Memory B cell (primary cell): ENCODE data around the gene LPP.

ENCODE experiments used
- ATAC-seq: fragments of 150-1000 bp; cut with Tn5 transposase; 2 replicates; pipeline ENCODE4 v1.10.0; 2021; ENCODE audit warnings: low read depth, mild to moderate bottlenecking, moderate library complexity
- DNase-seq, 2 donors: peaks; one replicate each; pipeline ENCODE4 v3.0.0; 2022; ENCODE audit warnings: low spot score in 2 of 2
- H3K27ac Mint-ChIP-seq: one replicate; pipeline ENCODE4 v1.8.0; 2022; ENCODE audit warnings: mild to moderate bottlenecking, moderate library complexity, mixed read lengths
- H3K27me3 Mint-ChIP-seq: one replicate; pipeline ENCODE4 v1.8.0; 2022; ENCODE audit warnings: mixed read lengths
- H3K36me3 Mint-ChIP-seq: one replicate; pipeline ENCODE4 v1.8.0; 2022; ENCODE audit warnings: mild to moderate bottlenecking, mixed read lengths
- H3K4me1 Mint-ChIP-seq: one replicate; pipeline ENCODE4 v1.8.0; 2022; ENCODE audit warnings: mixed read lengths
- H3K4me3 Mint-ChIP-seq: one replicate; pipeline ENCODE4 v1.8.0; 2022; ENCODE audit warnings: mild to moderate bottlenecking, moderate library complexity, mixed read lengths
- H3K9me3 Mint-ChIP-seq: one replicate; pipeline ENCODE4 v1.8.0; 2022; ENCODE audit warnings: mixed read lengths

Gene LPP

DNA sequence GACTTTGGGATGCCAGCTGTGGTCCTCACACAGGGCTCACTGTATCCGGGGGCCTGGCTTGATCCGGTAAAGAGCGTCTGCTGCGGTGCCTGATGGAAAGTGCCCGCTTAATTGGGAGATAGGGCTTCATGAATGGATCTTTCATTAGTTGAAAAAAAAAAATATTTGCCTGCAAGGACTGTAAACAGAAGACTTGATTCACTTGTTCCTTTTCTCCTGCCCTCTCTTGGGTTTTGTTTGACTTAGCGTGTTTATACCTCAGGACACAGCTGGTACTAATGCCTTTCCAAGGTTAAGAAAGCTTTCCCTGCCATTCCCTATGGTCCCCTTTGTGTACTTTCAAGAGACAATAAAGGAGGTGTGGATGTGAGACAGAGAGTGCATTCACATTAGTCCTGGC, 493.3 kb downstream of the LPP start:
- H3K4me3 Mint-ChIP-seq: no peak overlapping the region

DNA sequence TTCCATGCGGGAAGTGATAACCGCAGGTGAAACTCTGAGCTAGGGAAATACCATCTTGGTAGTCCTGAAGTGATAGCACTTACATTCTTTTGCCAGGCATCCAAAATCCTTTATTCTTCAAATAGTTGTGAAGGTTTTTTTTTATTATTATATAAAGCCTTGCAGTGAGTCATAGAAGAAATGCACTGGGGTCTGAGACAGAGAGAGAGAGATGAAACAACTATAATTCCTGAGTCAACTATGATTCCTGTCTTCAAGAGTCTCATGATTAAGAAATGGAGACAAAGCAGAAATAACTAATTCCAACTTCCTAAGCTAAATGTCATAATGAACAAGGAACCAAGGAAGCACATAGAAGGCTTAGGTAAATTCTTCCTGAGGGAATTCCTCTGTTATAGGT, 495.6 kb downstream of the LPP start:
- H3K4me3 Mint-ChIP-seq: no peak overlapping the region
- peaks cover 7% of the 10 kb centered on the region for H3K4me1 Mint-ChIP-seq
- H3K27ac Mint-ChIP-seq: no peak overlapping the region
- H3K36me3 Mint-ChIP-seq: peaks cover 6% of the 10 kb centered on the region
- no peaks in the 10 kb centered on the region for H3K27me3 Mint-ChIP-seq
- ATAC-seq: no peak
- no peaks in the 10 kb centered on the region for H3K9me3 Mint-ChIP-seq
- DNase-seq: no peak

More for the DNA sequence above, 493.3 kb downstream of the LPP start:
- no peak for DNase-seq
- Mint-ChIP-seq H3K4me1 (peaks cover 10% of the 10 kb centered on the region), H3K27ac (no peak overlapping the region), H3K27me3 (no peaks in the 10 kb centered on the region), H3K9me3 (no peaks in the 10 kb centered on the region), H3K36me3 (peaks cover 6% of the 10 kb centered on the region)
- ATAC-seq: no peak

DNA sequence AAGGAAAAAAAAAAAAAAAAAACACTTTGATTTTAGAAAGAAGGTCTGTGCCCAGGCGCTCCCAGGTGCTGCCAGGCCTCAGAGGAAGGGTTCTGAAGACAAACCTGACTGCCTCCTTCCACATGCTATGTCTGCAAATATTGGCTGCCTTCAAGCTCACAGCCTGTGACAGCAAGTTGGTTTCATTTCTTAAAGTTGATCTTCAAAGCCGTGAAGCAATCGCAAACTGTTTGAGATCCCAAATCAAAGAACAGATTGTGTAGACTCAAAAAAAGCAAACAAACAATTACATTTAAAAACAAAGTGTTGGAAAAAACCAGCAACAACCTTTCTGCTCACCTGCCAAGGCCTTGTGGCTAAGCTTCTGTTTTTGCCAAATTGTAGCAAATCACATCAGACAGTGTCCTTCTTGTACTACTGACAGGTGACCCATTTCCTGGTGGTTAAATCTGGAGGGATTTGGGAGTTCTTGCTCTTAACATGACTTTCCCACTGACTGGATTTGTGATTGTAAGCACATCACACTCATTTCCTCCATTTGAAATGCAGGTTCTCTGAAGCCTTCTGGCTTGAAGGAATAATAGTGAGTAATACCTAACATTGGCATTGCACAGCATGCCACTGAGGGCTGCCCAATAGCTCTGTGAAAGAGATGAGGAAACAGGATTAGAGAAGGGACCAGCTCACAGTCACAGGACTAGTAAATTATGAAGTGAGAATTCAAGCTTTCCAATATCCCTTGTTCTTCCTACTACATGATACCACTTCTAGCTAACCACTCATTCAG, 502.4 kb downstream of the LPP start:
- no peak overlapping the region for H3K4me3 Mint-ChIP-seq
- ATAC-seq (no peak), DNase-seq (no peak)
- H3K9me3 Mint-ChIP-seq: no peaks in the 10 kb centered on the region
- no peaks in the 10 kb centered on the region for H3K27me3 Mint-ChIP-seq
- H3K27ac Mint-ChIP-seq: no peak overlapping the region
- peaks cover 1% of the 10 kb centered on the region for H3K36me3 Mint-ChIP-seq
- peaks cover under 1% of the 10 kb centered on the region for H3K4me1 Mint-ChIP-seq

DNA sequence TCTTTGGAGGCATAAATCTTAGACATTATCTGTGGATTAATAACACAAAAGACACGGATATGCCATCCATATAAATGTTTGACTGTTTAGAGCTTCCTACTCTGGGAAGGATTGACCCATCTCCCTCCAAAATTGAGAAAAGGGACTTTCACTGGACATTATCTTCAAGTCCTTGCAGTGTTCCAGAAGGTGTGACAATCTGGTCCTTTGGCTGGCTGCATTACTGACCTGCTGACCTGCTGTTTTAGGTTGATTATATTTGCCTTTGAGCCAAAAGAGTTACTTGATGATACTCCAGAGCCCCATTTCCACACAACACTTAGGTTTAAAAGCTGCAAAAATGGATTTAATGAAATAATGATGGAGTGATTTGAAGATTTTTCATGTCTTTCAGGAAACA, 504.6 kb downstream of the LPP start:
- no peak for ATAC-seq
- Mint-ChIP-seq H3K36me3 (peaks cover 2% of the 10 kb centered on the region), H3K27me3 (no peaks in the 10 kb centered on the region), H3K4me3 (no peak overlapping the region), H3K27ac (no peak overlapping the region), H3K9me3 (no peaks in the 10 kb centered on the region), H3K4me1 (peaks cover 2% of the 10 kb centered on the region)
- DNase-seq: no peak

DNA sequence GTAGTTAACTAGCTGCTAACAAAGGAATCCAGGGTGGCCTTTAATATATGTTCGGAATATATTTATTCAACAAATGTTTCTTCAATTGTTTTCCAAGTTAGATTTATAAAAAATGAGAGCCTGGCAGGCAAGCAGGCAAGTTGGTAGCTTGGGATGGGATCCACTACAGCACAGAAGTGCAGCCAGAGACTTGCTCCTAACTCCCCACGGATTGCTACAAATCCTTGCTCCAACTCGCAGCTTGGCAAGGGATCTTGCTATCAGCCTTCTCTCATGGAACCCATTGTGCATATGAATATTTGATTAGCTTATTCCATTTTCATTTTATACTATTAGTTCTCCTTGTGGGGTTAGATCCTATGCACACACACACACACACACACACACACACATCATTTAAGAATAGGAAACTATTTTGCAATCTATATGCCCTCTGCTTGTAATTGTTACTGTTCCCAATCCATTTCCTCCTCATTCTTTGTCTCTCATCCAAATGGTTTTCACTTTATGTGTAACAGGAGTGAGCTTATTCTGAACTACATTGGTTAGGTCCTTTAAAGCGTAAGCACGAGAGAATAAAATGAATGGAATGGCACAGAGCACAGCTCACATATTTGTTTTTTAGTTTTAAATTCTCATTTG, 505.6 kb downstream of the LPP start:
- H3K9me3 Mint-ChIP-seq: no peaks in the 10 kb centered on the region
- no peaks in the 10 kb centered on the region for H3K27me3 Mint-ChIP-seq
- DNase-seq (no peak), ATAC-seq (no peak)
- no peak overlapping the region for H3K27ac Mint-ChIP-seq
- peaks cover 2% of the 10 kb centered on the region for H3K4me1 Mint-ChIP-seq
- no peak overlapping the region for H3K4me3 Mint-ChIP-seq
- H3K36me3 Mint-ChIP-seq: peaks cover 2% of the 10 kb centered on the region

DNA sequence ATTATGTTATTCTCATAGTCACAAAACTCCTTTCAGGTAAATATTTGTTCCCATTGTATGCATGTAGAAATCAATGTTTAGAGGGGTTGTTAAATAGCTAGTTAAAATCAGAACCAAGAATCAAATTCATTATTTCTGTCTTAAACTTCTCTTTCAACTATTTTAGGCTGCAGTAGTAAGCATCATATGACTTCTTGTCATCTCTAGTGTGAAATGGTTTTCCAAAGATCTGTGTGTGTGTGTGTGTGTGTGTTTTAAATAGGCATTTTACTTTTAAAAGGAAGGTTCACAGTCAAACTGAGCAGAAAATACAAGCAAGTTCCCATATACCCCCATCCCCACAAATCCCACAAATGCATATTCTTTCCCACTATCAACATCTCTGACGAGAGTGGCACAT, 506.5 kb downstream of the LPP start:
- Mint-ChIP-seq H3K27me3 (no peaks in the 10 kb centered on the region), H3K9me3 (no peaks in the 10 kb centered on the region), H3K27ac (no peak overlapping the region)

DNA sequence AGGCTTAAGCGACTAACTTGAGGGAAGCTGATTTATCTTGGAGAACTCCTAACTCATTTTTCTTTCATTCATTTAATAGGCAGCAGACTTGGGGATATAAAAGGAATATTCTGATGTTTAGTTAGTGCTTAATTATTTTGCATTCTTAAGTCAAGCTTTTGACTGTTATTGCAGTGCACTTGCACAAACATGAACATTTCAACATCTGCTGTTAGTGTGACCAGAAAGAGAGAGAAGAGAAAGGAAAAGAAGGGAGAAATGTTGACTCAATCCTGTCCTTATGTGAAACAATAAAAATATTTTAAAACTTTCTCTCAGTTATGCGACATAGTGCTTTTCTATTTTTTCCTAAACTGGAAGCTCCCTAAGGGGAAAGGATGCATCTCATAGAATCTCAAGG, 507.8 kb downstream of the LPP start:
- Mint-ChIP-seq H3K27me3 (no peaks in the 10 kb centered on the region), H3K4me1 (peaks cover 2% of the 10 kb centered on the region), H3K27ac (no peak overlapping the region), H3K9me3 (no peaks in the 10 kb centered on the region), H3K36me3 (peaks cover 2% of the 10 kb centered on the region), H3K4me3 (no peak overlapping the region)
- ATAC-seq: no peak
- DNase-seq: no peak

More for the DNA sequence above, 506.5 kb downstream of the LPP start:
- H3K4me3 Mint-ChIP-seq: no peak overlapping the region
- DNase-seq: no peak
- peaks cover 2% of the 10 kb centered on the region for H3K4me1 Mint-ChIP-seq
- no peak for ATAC-seq
- peaks cover 2% of the 10 kb centered on the region for H3K36me3 Mint-ChIP-seq

DNA sequence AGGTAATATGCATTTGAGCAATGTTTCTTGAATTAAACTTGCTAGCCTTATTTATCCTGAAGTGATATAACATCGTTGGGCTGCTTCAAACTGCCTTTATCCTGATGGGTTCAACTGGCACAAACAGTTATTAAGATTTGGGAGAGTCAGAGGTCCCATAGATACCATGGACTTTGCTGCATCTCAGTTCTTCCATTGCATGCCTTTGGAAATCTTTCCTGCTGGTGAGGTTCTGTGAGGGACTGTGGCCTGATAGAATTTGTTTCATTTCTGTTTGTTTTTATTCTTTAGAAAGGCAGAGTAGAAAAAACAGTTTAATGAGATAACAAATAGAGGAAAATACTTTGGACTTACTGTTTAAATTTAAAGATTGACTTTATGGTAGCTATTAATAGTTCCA, 508.3 kb downstream of the LPP start:
- no peak overlapping the region for H3K27ac Mint-ChIP-seq
- no peaks in the 10 kb centered on the region for H3K9me3 Mint-ChIP-seq

DNA sequence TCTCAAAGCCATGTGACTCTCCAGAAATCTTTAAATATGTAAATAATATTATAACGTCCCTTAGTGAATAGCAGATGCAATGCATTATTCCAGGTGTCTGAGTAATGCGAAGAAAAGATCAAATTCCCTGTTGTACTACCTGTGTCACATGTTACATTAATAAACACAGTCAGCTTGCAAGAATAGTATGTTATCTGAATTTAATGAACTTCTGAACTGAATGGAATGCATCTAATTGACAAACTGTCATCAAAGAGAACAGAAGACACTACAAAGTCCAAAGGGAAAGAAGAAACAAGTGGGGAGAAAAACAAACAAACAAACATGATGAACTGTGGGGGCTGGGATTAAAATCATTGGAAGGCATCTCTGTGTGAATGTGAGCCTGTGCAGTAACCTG, 508.8 kb downstream of the LPP start:
- no peak overlapping the region for H3K4me3 Mint-ChIP-seq
- no peaks in the 10 kb centered on the region for H3K27me3 Mint-ChIP-seq
- ATAC-seq (no peak), DNase-seq (no peak)
- H3K9me3 Mint-ChIP-seq: no peaks in the 10 kb centered on the region
- peaks cover 5% of the 10 kb centered on the region for H3K36me3 Mint-ChIP-seq
- peaks cover 2% of the 10 kb centered on the region for H3K4me1 Mint-ChIP-seq
- no peak overlapping the region for H3K27ac Mint-ChIP-seq

More for the DNA sequence above, 508.3 kb downstream of the LPP start:
- ATAC-seq (no peak), DNase-seq (no peak)
- Mint-ChIP-seq H3K4me3 (no peak overlapping the region), H3K36me3 (peaks cover 2% of the 10 kb centered on the region), H3K4me1 (peaks cover 2% of the 10 kb centered on the region), H3K27me3 (no peaks in the 10 kb centered on the region)

DNA sequence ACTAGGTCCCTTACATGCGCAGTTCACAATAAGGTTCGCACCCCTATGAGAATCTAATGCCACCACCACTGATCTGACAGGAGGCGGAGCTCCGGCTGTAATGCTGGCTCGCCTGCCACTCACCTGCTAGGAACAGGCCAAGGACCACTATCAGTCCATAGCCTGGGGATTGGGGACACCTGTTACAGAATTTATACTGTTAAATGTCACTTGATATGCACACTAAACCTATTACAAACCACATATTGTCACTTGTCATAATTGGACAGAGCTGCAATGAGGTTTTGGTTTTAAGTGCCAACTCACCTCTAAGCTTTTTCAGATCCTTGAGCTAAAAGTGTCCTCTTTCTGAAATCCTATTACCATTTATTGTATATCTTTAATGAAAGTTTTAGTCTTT, 509.9 kb downstream of the LPP start:
- H3K36me3 Mint-ChIP-seq: peaks cover 6% of the 10 kb centered on the region
- ATAC-seq (no peak), DNase-seq (no peak)
- no peaks in the 10 kb centered on the region for H3K27me3 Mint-ChIP-seq
- no peak overlapping the region for H3K4me3 Mint-ChIP-seq
- H3K9me3 Mint-ChIP-seq: no peaks in the 10 kb centered on the region
- H3K27ac Mint-ChIP-seq: no peak overlapping the region
- H3K4me1 Mint-ChIP-seq: peaks cover 2% of the 10 kb centered on the region

DNA sequence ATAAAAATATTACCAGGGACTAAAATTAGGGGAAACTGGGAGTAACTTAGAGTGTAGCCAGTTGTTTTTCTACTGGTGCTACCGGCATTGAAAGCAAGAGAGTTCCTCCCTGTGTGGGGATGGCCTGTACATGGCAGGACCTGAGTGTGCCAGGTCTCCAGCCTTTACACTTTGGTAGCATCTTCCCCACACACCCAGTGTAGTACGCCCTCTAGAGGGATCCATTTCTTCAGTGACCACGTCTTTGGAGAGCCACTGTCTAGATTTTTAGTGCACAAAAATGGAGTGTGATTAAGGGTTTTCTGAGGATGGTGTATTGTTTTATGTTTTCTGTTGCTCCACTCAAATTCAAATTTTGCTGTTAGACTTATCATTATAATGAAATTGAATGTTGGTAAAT, 510.8 kb downstream of the LPP start:
- H3K4me3 Mint-ChIP-seq: no peak overlapping the region
- ATAC-seq (peak; percentile 56), DNase-seq (no peak)
- H3K27me3 Mint-ChIP-seq: no peaks in the 10 kb centered on the region
- no peaks in the 10 kb centered on the region for H3K9me3 Mint-ChIP-seq
- H3K4me1 Mint-ChIP-seq: peaks cover 2% of the 10 kb centered on the region
- H3K27ac Mint-ChIP-seq: no peak overlapping the region
- H3K36me3 Mint-ChIP-seq: peaks cover 15% of the 10 kb centered on the region

DNA sequence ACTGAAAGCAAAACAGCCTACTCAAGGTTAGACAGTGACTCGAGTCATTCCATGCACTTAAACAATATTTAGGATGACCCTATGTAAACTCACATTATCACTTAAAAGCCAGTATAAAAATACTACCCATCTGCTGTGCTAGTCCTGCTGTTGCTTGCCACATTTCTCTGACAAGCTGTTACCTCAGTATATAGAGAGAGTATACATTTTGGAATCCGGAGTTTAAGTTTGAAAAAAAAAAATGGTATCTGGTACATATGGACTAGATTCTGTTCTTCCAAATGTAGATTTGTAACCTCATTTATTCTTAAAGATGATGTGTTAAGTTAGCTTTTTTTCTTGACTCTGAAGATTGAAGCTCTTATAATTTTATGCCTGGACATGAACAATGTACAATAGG, 514.0 kb downstream of the LPP start:
- Mint-ChIP-seq H3K4me1 (peaks cover 8% of the 10 kb centered on the region), H3K27me3 (no peaks in the 10 kb centered on the region), H3K4me3 (no peak overlapping the region), H3K36me3 (peaks cover 17% of the 10 kb centered on the region), H3K27ac (peak overlapping the region; percentile 28), H3K9me3 (no peaks in the 10 kb centered on the region)
- no peak for ATAC-seq
- DNase-seq: no peak

DNA sequence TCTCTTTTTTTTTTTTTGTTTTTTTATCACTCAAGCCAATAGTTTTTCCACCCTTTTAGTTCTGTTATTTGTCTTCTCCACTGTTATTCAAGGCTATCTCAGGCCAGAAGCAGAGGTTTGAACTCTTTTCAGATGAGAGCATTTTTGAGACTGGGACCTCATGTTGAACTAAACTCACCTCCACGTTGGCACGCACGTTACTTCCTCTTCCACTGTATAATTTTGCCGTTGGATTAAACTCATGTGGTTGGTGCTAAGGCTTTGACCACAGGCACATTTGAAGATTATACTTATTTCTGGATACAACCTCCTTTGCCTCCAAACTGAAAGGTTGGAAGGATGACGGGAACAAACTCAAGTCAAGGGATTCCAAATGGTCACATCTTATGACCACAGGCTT, 516.5 kb downstream of the LPP start:
- no peak overlapping the region for H3K27ac Mint-ChIP-seq
- no peak for ATAC-seq
- H3K9me3 Mint-ChIP-seq: no peaks in the 10 kb centered on the region
- H3K4me3 Mint-ChIP-seq: no peak overlapping the region
- peaks cover 20% of the 10 kb centered on the region for H3K36me3 Mint-ChIP-seq
- no peaks in the 10 kb centered on the region for H3K27me3 Mint-ChIP-seq
- peaks cover 11% of the 10 kb centered on the region for H3K4me1 Mint-ChIP-seq
- DNase-seq: no peak

DNA sequence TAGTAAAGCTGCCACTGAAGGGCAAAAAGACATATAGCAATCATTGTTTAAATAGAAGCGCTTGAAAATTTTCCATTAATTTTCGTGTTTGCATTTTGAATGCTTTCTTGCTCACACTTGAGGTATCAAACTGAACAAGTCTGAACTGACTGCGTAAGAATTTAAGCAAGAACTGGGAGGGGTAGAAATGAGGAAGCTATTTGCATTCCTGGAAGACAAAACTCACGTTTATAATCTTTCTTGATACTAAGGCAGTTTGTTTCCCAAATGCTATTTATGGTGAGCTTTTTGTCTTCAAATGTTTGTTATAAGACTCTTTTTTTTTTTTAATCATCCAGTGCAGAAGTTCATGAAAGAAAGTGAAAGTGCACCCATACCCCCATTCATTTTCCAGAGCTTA, 518.0 kb downstream of the LPP start:
- ATAC-seq: no peak
- H3K36me3 Mint-ChIP-seq: peaks cover 20% of the 10 kb centered on the region
- no peaks in the 10 kb centered on the region for H3K27me3 Mint-ChIP-seq
- H3K9me3 Mint-ChIP-seq: no peaks in the 10 kb centered on the region
- H3K4me1 Mint-ChIP-seq: peaks cover 11% of the 10 kb centered on the region
- H3K27ac Mint-ChIP-seq: no peak overlapping the region
- peak overlapping the region; percentile 27 for H3K4me3 Mint-ChIP-seq
- DNase-seq: no peak

DNA sequence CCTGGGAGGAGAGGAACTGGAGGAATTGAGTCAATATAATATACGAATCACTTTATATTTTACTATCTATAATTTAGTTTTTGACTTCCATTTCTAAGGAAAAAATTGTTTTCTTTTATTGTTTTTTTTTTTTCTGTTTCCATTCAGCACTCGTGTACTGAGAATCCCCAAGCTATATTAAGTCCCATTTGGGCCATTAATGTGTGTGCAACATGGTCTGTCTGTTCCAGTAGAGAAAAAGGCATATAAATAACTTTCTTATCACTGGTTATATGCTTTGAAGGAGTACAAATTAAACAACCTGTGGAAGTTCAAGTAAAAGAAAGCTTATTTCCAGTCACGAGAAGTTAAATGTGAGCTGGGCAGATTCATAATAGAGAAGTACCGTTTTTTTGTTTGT, 518.9 kb downstream of the LPP start:
- H3K27ac Mint-ChIP-seq: no peak overlapping the region
- ATAC-seq (no peak), DNase-seq (no peak)
- H3K4me1 Mint-ChIP-seq: peaks cover 11% of the 10 kb centered on the region
- H3K9me3 Mint-ChIP-seq: no peaks in the 10 kb centered on the region
- peaks cover 17% of the 10 kb centered on the region for H3K36me3 Mint-ChIP-seq
- H3K4me3 Mint-ChIP-seq: no peak overlapping the region
- H3K27me3 Mint-ChIP-seq: no peaks in the 10 kb centered on the region
